Large intestine (tissue), 3 donors: Measurements from ENCODE around the gene PLXNA1. TPM values are rescaled to one million over a fixed set of nuclear protein-coding genes. Genes with fewer than 3 reads are reported as not detected.

Experiments used
- DNase-seq, 2 donors: peaks; one replicate each; pipeline versions ENCODE4 v3.0.0 to v3.0.0-alpha.2; 2013
- H3K27ac ChIP-seq: one replicate; pipeline ENCODE4 v1.5.1; 2013; ENCODE audit warnings: low read length
- H3K27me3 ChIP-seq: 2 replicates; pipeline ENCODE4 v1.6.1; 2013; ENCODE audit warnings: low read length; ENCODE audit not compliant: control insufficient read depth, insufficient read depth
- H3K36me3 ChIP-seq: 2 replicates; pipeline ENCODE4 v1.6.1; 2013; ENCODE audit warnings: low read length; ENCODE audit not compliant: control insufficient read depth, insufficient read depth
- H3K4me1 ChIP-seq: one replicate; pipeline ENCODE4 v1.6.1; 2013; ENCODE audit warnings: low read length; ENCODE audit not compliant: control insufficient read depth, insufficient read depth
- H3K4me3 ChIP-seq: one replicate; pipeline ENCODE4 v1.5.1; 2013; ENCODE audit warnings: low read length
- H3K9me3 ChIP-seq: one replicate; pipeline ENCODE4 v1.6.1; 2013; ENCODE audit warnings: mild to moderate bottlenecking, low read depth, low read length, moderate library complexity; ENCODE audit not compliant: control insufficient read depth
- WGBS: methylation state at CpG from one replicate; pipeline ENCODE4 v1.1.5; 2013; ENCODE audit warnings: low lambda C conversion rate; ENCODE audit not compliant: insufficient coverage; 5-methylcytosine and 5-hydroxymethylcytosine counted together
- polyA plus RNA-seq: library from polyadenylated mRNA; unstranded; fragments of 120-200 nt; gene quantifications from one replicate; pipeline ENCODE4 v1.2.1, GENCODE V29; 2013

Gene PLXNA1
- polyA plus RNA-seq, 1 donor = 16.5 TPM

GRCh38 chr3:127031413-127031810 is 48.5 kb downstream of the PLXNA1 start:
- Histone ChIP-seq H3K36me3 (peaks cover 45% of the 10 kb centered on the region), H3K27me3 (no peaks in the 10 kb centered on the region), H3K9me3 (no peaks in the 10 kb centered on the region), H3K27ac (no peak overlapping the region), H3K4me1 (no peaks in the 10 kb centered on the region), H3K4me3 (no peak overlapping the region)
- no peak for DNase-seq
- no CpG with 5 or more reads among the region's 9 CpGs for WGBS

DNA sequence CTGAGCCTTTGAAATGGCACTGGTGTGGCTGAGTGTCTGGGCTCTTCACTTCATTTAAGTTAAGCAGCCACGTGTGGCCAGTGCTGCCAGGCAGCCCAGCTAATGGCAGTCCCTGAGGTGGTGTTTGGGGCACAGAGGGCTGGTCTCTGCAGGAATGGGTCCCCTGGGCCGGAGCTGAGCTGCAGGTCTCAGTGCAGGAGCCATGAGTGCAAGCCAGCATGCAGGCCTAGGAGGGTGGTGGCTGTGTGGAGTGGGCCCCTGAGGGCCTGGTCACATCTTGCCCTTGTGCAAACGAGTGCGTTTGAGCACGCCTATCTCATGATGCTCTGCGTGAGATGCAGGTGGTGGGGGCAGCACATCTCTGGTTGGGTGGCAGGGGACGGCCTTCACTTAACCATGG is 48.9 kb downstream of the PLXNA1 start:
- no peak overlapping the region for H3K4me3 ChIP-seq
- no peak for DNase-seq
- H3K9me3 ChIP-seq = peaks cover 3% of the 10 kb centered on the region
- no peak overlapping the region for H3K27ac ChIP-seq
- no peaks in the 10 kb centered on the region for H3K4me1 ChIP-seq
- WGBS = no CpG with 5 or more reads among the region's 7 CpGs
- peaks cover 44% of the 10 kb centered on the region for H3K36me3 ChIP-seq
- no peaks in the 10 kb centered on the region for H3K27me3 ChIP-seq

- Histone ChIP-seq H3K27me3 (no peaks in the 10 kb centered on the region), H3K27ac (no peak overlapping the region), H3K36me3 (peaks cover 44% of the 10 kb centered on the region), H3K4me1 (no peaks in the 10 kb centered on the region), H3K9me3 (peaks cover 3% of the 10 kb centered on the region), H3K4me3 (no peak overlapping the region)
- WGBS = no CpG with 5 or more reads among the region's 21 CpGs
- no peak for DNase-seq
Measured at GRCh38 chr3:127032296-127032990, 49.5 kb downstream of the PLXNA1 start.

Other genes starting within 250 kb of the PLXNA1 start
- gene PRR23E, start 210.0 kb downstream of the PLXNA1 start, polyA plus RNA-seq = not detected